ENCODE measurements around the gene GPC5.

DNA sequence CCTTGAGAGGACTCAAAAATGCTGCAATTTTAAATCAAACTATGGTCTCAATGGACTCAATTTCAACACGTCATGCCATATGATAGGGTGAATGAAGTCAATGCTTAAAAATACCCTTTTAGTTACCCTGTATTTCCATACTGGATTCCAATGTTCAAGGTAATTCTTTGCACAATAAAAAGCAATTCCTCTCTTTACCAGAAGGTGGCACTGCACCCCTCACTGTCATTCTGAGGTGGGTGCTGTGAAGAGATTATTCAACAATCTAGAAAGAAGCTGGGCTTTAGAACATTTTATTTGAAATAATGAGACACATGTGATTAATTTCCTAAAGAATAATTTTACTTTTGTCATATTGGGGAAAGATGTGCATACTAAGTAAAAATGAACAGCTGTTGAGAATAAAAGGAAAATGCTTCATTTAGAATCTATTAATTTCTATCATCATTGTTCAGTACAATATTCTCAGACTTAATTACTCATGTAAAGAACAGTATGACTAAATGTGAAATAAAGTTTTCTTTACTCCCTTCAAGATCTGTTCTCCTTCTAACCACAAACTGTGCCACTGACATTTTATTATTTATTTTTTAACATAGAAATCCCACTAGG, 789.1 kb downstream of the GPC5 start:
- TF ChIP-seq ZNF274 (IDR thresholded peaks at IDR 0.05; ENCODE audit: low read depth, low read length) (no peak), SUZ12 (IDR thresholded peaks at IDR 0.05; ENCODE audit: extremely low read depth, insufficient read depth, insufficient read length) (no peak)
